GM12892 (cell line): ENCODE measurements around the gene SLC22A3.

ENCODE experiments used
- POLR2A ChIP-seq: IDR thresholded peaks from 2 replicates; pipeline ENCODE4 v1.6.1; 2011; ENCODE audit warnings: low read depth, low read length, control low read depth
- POLR2AphosphoS5 ChIP-seq: IDR thresholded peaks from 2 replicates; pipeline ENCODE4 v1.6.1; 2011; ENCODE audit warnings: low read depth, low read length, control low read depth

DNA sequence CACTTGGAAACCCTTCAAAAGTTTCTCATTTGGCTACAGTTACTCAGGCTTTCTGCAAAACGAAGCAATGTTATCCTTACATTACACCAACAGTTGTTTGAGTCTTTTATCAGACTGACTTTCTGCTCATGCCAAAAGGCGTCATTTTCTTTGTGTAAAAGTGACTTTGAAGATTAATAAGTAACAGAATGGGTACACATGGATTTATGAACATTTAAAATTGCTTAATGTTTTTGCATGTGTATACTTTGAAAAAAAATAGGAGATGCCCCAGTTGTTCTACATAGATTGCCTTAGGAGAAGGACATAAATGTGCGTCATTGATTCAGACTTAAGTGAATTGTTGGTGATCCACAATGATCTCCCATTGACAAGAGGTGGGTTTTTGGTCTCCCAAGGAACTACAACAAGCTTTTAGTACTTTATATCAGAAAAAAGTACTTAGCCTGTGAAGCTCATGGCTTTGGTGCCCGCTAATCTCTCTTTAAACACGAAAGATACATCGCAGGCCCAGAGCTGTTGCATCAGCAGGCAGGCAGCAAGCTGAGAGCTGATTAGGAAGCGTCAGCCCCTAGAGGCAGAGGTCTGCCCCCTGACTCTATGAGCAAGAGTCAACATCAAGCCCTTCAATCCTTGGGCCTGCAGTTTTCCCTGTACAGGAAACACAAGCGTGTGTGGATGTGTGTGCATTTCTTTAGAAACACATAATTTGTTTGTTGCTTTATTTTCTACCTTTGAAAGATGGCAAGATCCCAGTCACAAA, 45.9 kb downstream of the SLC22A3 start:
- TF ChIP-seq POLR2AphosphoS5 (no peak), POLR2A (no peak)
